Mucosa of rectum (tissue), 2 donors: ENCODE measurements around the gene IQCE.
"Not testable (repeated sequence)": the region's sequence is repeated elsewhere in the genome, so short reads cannot be mapped to it uniquely, and the experiment has no call there.

Source experiments
- H3K27ac ChIP-seq, 2 donors: one replicate each; pipeline ENCODE4 v1.7.0; 2013; ENCODE audit warnings: inconsistent platforms in 2 of 2, low read depth in 2 of 2, low read length in 2 of 2
- H3K27me3 ChIP-seq, 2 donors: one replicate each; pipeline ENCODE4 v1.7.0; 2013; ENCODE audit warnings: low read length in 2 of 2; ENCODE audit not compliant: control insufficient read depth in 2 of 2, insufficient read depth in 2 of 2
- H3K36me3 ChIP-seq, 2 donors: one replicate each; pipeline ENCODE4 v1.7.0; 2013; ENCODE audit warnings: low read length in 2 of 2; ENCODE audit not compliant: control insufficient read depth in 2 of 2, insufficient read depth in 2 of 2
- H3K4me1 ChIP-seq, 2 donors: one replicate each; pipeline ENCODE4 v1.7.0; 2013; ENCODE audit warnings: low read length in 2 of 2, mild to moderate bottlenecking in 1 of 2; ENCODE audit not compliant: control insufficient read depth in 2 of 2, insufficient read depth in 2 of 2
- H3K4me3 ChIP-seq, 2 donors: one replicate each; pipeline ENCODE4 v1.7.0; 2013; ENCODE audit warnings: low read length in 2 of 2
- H3K9ac ChIP-seq, 2 donors: one replicate each; pipeline ENCODE4 v1.7.0; 2013; ENCODE audit warnings: low read length in 2 of 2, low read depth in 1 of 2, mild to moderate bottlenecking in 1 of 2
- H3K9me3 ChIP-seq, 2 donors: one replicate each; pipeline ENCODE4 v1.7.0; 2013; ENCODE audit warnings: low read length in 2 of 2; ENCODE audit not compliant: control insufficient read depth in 2 of 2
- donor health status: healthy.
- donor health status: Normal muscosa, but diverticular disease.

The IQCE gene

GRCh38 chr7:2554661-2555111, 4.1 kb upstream of the IQCE start:
- peak overlapping the region in 1 of 2 donors; percentile 98 for H3K27ac ChIP-seq
- H3K9ac ChIP-seq: peak overlapping the region; percentile 70 to 95
- H3K4me1 ChIP-seq: peaks cover 15 to 16% of the 10 kb centered on the region in 2 donors
- peak overlapping the region; percentile 82 to 92 for H3K4me3 ChIP-seq
- H3K27me3 ChIP-seq: no peaks in the 10 kb centered on the region
- no peaks in the 10 kb centered on the region for H3K9me3 ChIP-seq
- no peaks in the 10 kb centered on the region for H3K36me3 ChIP-seq

DNA sequence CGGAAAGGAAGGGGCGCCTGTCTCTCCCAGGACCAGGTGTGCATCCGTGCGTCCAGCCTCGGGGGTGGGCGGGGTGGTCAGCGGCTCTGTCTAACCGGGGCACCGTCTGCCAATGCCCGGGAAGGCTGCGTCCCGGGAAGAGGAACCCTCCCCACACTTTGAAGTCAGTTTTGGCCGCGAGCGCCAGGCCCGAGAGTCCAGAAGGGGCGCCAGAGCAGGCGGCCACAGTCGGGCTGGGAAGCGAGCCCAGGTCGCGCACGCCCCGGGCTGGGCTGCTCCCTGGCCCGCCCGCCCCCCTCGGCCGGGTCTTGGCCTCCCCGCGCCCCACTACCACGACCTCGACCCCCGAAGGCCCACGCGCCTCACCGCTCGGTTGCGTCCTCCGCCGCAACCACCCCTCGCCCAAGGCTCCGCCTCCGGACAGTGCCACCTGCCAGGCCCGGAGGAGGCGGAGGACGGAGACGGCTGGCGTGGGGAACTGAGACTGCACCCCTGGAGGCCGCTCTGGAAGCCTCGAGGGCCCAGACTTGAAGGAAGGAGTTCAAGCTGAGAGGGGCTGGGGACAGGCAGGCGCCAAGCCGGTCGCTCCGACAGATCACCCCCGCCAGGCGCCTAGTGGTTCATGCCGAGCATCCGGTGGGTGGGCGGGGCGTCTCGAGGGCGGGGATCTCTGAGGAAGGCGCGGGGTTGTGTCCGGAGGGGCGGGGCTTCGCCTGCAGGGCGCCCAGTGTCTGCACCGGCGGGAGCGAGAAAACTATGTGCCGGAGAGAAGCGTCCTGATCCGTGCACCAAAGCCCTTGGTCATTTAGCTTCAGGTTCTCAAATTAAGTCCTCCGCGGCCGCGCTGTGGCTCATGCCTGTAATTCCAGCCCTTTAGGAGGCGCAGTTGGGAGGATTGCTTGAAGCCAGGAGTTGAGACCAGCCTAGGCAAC, 3.4 kb upstream of the IQCE start, which contains the start of gene BRAT1:
Gene BRAT1, minus strand, starts transcription at position 404 of the 932 bp plus-strand sequence. CDS start 1,093 bp downstream, outside the sequence.
- Histone ChIP-seq H3K27me3 (no peaks in the 10 kb centered on the region), H3K9me3 (no peaks in the 10 kb centered on the region), H3K27ac (peak within 1 kb of the TSS; percentile 98), H3K4me1 (peaks cover 21 to 22% of the 10 kb centered on the region in 2 donors), H3K4me3 (peak within 1 kb of the TSS; percentile 82 to 92), H3K36me3 (no peaks in the 10 kb centered on the region), H3K9ac (peak within 1 kb of the TSS; percentile 83 to 95)

DNA sequence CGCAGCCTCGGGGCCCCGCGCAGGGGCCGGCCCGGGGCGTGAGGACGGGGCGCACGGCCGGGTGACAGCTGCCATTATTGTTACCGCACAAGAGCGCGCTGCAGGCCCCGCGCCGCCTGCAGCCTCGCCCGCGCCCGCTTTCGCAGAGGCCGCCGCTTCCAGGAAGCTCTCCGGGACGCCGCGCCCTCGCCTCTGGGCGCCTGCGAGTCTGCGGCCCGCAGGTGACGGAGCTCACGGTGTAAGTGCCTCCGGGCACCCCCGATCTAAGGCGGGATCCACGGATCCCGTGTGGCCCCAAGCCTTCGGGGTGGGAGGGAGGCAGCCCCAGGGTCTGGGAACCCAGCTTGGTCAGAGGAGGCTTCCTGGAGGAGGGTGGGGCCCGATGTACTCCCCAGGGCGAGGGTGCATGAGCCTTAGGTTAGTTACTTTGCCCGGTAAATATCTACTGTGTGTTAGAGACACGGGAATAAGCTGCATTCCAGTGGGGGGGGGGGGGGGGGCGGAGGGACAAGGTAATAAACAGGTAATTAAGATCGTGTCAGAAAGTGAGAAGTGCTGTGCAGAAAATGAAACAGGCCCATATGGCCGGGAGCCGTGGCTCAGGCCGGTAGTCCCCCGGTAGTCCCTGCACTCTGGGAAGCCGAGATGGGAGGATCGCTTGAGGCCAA, 638 bp downstream of the IQCE start:
- no peaks in the 10 kb centered on the region for H3K27me3 ChIP-seq
- H3K4me3 ChIP-seq: peak overlapping the region; percentile 77 to 79
- no peaks in the 10 kb centered on the region for H3K9me3 ChIP-seq
- peak overlapping the region; percentile 85 to 89 for H3K27ac ChIP-seq
- H3K36me3 ChIP-seq: no peaks in the 10 kb centered on the region
- peaks cover 15 to 16% of the 10 kb centered on the region in 2 donors for H3K4me1 ChIP-seq
- peak overlapping the region; percentile 68 to 86 for H3K9ac ChIP-seq

DNA sequence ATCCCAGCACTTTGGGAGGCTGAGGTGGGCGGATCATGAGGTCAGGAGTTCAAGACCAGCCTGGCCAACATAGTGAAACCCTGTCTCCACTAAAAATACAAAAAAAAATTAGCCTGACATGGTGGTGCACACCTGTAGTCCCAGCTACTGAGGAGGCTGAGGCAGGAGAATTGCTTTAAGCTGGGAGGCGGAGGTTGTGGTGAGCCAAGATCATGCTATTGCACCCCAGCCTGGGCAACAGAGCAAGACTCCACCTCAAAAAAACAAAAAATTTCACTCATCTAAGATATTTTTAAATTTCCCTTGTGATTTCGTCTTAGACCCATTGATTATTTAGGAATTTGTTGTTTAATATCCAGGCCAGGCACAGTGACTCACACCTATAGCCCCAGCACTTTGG, 5.2 kb downstream of the IQCE start:
- H3K9ac ChIP-seq, H3K27me3 ChIP-seq, H3K36me3 ChIP-seq, H3K27ac ChIP-seq, H3K9me3 ChIP-seq, H3K4me3 ChIP-seq: not testable (repeated sequence)
- peaks cover 21 to 26% of the 10 kb centered on the region in 2 donors for H3K4me1 ChIP-seq

DNA sequence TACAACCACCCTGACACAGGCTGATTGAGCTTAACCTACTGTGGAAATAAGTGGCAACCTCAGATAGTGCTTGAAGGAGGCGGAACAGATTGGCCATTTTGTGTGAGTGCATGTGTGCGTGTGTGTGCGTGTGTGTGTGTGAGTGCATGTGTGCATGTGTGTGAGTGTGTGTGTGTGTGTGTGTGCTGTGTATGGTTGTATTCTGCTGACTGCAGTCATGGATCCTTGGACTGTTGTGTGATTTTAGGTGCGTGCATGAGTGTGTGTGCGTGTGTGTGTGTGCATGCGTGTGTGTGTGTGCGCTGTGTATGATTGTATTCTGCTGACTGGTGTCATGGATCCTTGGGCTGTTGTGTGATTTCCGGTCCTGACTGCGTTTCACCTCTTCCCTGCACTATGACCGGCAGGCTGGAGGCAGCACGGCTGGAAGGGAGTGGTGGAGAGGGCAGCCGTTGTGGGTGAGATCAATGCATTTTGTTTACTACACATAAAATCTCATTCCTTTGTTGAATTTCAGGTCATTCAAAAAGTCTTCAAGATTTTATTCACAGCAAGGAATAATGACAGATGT, 6.3 kb downstream of the IQCE start:
- Histone ChIP-seq H3K9ac (peak overlapping the region in 1 of 2 donors; percentile 15), H3K36me3 (peaks cover 0 to 7% of the 10 kb centered on the region in 2 donors), H3K27me3 (no peaks in the 10 kb centered on the region), H3K27ac (peak overlapping the region; percentile 40 to 54), H3K4me1 (peaks cover 17 to 22% of the 10 kb centered on the region in 2 donors), H3K9me3 (no peaks in the 10 kb centered on the region), H3K4me3 (peak overlapping the region in 1 of 2 donors; percentile 7)

GRCh38 chr7:2566348-2566889, 7.6 kb downstream of the IQCE start:
- no peak overlapping the region for H3K4me3 ChIP-seq
- H3K4me1 ChIP-seq: peaks cover 14 to 19% of the 10 kb centered on the region in 2 donors
- H3K27me3 ChIP-seq: no peaks in the 10 kb centered on the region
- H3K36me3 ChIP-seq: peaks cover 1 to 8% of the 10 kb centered on the region in 2 donors
- no peak overlapping the region for H3K27ac ChIP-seq
- no peak overlapping the region for H3K9ac ChIP-seq
- H3K9me3 ChIP-seq: no peaks in the 10 kb centered on the region

DNA sequence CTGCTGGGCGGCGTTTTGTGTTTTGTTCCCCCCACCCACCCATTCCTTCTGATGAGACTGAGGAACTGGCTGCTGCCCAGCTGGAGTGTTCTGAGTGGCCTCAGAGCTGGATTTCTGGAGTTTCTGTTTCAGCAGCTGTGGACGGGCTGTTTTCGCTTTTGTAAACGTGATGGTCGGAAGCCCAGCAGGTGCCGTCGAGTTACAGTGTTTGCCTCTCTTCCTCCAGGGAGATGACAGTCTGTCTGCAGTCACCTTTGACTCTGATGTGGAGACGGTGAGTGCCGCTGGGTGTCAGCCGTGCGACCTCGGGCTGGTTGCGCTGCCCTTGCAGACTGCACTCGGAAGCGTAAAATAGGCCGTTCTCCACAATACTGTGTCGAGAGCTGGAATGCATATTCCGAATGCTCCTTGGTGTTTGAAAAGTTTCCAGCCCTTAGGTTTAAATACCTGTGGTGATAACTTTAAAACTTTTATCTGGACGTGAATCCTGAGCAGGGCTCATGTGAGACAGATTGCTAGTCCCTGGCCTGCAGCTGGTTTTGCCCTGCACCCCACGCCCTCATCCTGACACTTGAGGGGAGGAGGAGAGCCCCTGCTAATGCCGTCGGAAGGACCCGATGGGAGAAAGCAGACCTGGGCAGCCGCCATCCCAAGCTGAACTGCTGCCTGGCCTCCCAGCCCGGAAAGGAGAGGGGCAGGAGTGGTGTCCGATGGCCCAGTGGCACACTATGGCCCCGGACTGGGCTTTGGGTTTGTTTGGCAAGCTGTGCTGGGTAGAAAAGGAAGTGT, 8.3 kb downstream of the IQCE start:
- Histone ChIP-seq H3K36me3 (peaks cover 8 to 12% of the 10 kb centered on the region in 2 donors), H3K4me3 (no peak overlapping the region), H3K27me3 (no peaks in the 10 kb centered on the region), H3K27ac (no peak overlapping the region), H3K4me1 (peaks cover 14 to 19% of the 10 kb centered on the region in 2 donors), H3K9me3 (no peaks in the 10 kb centered on the region), H3K9ac (no peak overlapping the region)

- Histone ChIP-seq H3K9ac (no peak overlapping the region), H3K4me1 (peaks cover 14 to 19% of the 10 kb centered on the region in 2 donors), H3K4me3 (no peak overlapping the region), H3K9me3 (no peaks in the 10 kb centered on the region), H3K36me3 (peaks cover 10 to 19% of the 10 kb centered on the region in 2 donors), H3K27ac (no peak overlapping the region), H3K27me3 (no peaks in the 10 kb centered on the region)
Observed at GRCh38 chr7:2567679-2568278, 9.0 kb downstream of the IQCE start.
